GM12864 (cell line): ENCODE measurements around the gene FRY.

Source experiments
- DNase-seq: peaks from one replicate; pipeline ENCODE4 v3.0.0-alpha.2; 2011; ENCODE audit warnings: low read depth
- H3K4me3 ChIP-seq: 2 replicates; pipeline ENCODE4 v1.5.1; 2011; ENCODE audit warnings: mild to moderate bottlenecking, low read depth, low read length, control low read depth
- TF ChIP-seq, protein P1 (sequence below): IDR thresholded peaks from 2 replicates; pipeline ENCODE4 v1.5.1; 2011; ENCODE audit warnings: low read depth, mild to moderate bottlenecking, moderate library complexity, low read length, control low read depth, inconsistent platforms; ENCODE audit errors: missing control alignments

FRY gene

DNA sequence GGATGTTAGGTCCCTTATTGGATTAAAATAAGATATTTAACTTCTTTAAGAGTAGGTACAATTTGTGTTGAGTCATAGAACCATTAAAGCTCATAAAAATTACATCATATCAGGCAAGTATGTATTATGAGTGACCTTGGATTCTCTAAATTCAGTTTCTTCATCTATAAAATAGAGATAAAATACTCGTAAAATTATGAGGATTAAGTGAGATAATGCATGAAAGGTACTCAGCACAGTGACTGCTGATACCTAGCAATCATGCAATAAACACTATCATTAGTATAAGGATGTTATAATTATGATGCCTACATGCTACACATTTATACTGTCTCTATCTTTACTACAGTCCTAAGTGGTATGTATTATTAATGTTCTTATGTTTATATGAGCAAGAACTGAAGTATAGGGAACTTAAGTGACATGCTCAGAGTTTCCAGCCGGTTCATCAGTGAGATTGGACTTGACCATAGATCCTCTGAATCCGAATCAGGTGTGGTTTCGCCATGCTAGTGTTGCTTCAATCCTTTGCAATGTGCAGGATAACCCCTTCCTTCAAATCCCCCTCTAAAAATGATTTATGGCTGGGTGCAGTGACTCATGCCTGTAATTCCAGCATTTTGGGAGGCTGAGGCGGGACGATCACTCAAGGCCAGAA is 22.9 kb upstream of the FRY start:
- DNase-seq = no peak
- no peak overlapping the region for H3K4me3 ChIP-seq
- TF ChIP-seq, protein P1, sequence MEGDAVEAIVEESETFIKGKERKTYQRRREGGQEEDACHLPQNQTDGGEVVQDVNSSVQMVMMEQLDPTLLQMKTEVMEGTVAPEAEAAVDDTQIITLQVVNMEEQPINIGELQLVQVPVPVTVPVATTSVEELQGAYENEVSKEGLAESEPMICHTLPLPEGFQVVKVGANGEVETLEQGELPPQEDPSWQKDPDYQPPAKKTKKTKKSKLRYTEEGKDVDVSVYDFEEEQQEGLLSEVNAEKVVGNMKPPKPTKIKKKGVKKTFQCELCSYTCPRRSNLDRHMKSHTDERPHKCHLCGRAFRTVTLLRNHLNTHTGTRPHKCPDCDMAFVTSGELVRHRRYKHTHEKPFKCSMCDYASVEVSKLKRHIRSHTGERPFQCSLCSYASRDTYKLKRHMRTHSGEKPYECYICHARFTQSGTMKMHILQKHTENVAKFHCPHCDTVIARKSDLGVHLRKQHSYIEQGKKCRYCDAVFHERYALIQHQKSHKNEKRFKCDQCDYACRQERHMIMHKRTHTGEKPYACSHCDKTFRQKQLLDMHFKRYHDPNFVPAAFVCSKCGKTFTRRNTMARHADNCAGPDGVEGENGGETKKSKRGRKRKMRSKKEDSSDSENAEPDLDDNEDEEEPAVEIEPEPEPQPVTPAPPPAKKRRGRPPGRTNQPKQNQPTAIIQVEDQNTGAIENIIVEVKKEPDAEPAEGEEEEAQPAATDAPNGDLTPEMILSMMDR = no peak

DNA sequence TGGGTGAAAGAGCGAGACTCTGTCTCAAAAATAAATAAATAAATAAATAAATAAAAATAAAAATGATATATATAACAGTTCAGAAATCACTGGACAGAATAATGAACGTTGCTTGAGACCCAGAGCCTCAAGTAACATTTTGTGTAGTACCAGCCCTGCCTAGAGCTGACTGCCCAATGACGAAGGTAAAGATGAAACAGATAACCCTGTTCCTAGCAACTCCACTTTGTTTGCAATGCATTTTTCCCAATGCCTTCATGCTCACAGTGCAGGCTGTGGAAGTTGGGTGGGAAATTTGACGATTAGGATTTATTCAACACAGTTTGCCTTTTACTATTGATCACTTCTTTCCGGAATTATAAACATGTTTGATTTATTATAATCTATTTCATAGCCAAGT is 22.2 kb upstream of the FRY start:
- no peak for DNase-seq
- TF ChIP-seq, protein P1 = no peak
- H3K4me3 ChIP-seq = no peak overlapping the region

DNA sequence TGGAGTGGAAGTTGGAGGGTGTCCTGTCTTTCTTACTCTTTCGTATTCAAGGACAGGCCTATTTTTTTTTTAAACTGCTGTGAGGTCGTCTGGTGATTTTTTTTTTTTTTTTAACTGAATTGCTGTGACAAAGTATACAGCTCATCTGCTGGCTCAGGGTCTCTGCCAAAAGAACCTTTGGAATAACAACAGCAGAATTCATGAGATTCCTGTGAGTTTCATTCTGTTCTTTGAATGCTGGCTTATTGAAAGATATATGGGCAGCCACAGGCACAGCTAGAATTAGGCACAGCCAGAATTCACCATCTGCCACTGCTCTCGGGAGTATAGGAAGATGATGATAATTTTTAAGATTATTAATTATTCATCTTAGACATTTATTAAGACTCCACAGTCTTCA is 21.4 kb upstream of the FRY start:
- no peak for DNase-seq
- TF ChIP-seq, protein P1 = no peak
- no peak overlapping the region for H3K4me3 ChIP-seq

DNA sequence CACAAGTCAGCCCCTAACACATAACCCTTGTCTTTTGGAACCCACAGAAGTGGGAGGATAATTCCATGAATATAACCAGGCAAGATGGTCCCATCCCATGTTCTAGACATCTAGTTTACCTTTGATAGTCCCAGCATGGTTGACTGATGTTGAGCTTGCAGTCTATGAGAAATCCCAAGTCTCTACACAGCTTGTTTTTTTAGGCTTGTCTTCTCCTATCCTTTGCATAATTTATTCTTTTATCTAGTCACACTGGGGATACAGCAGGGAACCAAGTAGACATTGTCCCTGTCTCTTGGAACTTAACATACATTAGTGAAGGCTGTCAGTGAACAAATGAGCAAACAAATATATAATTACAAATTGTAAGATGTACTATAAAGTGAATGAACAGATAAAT is 19.6 kb upstream of the FRY start:
- TF ChIP-seq, protein P1 = no peak
- H3K4me3 ChIP-seq = no peak overlapping the region
- no peak for DNase-seq

DNA sequence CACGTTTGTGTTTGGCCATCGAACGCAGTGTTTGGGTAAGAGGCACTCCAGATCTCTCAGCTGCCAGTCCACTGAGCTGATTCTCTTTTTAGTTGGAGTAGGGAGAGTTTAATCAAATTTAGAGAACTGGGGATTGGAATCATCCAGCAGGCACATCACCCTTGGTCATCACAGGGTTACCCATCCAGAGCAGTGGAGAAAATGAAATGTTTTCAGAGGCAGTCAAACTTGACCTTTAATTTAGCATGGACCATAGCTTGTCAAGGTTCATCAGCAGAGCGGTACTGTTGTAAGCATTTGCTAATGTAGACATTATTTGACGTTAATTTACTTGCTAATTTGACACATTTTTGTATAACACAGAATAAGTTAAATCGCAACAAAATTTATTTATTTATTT is 18.4 kb upstream of the FRY start:
- TF ChIP-seq, protein P1 = no peak
- no peak for DNase-seq
- no peak overlapping the region for H3K4me3 ChIP-seq

DNA sequence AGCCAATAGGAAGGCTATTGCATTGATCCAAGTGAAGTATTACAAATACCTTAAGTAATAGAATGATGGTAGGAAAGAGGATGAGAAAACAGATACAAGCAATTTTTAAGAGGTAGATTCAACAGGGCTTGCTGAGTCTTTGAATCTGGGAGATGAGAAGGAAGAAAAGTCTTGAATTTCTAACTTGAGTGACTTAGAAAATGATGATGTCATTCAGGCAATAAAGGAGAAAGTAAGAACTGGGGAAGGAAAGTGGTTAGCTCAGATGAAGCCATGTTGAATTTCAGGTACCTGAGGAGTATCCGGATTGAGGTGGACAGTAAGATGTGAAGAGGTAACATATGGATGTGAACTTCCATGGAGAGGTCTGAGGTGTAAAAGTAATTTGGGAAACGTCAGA is 15.5 kb upstream of the FRY start:
- no peak for DNase-seq
- TF ChIP-seq, protein P1 = no peak
- no peak overlapping the region for H3K4me3 ChIP-seq

DNA sequence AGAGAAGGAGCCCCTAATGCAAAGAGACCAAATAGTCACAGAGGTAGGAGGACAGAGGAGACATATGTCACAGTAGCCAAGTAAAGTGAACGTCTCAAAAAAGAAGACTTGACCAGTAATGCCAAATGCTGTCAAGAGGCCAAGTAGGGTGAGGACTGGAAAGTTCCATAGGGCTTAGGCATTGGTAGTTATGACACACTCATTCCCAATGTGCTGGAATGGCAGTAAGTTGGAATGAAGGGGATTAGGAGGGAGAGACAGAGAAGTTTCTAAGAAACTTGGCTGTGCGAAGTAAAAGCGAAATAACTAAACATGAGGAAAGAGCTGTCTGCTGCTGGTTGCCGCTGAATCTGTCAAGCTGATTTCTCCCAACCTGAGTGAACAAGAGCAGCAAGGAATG is 14.9 kb upstream of the FRY start:
- H3K4me3 ChIP-seq = no peak overlapping the region
- TF ChIP-seq, protein P1 = no peak
- DNase-seq = no peak
